Adrenal gland (tissue), 5 donors: ENCODE measurements around the gene PTGIR.

Experiments
- CTCF ChIP-seq, 6 experiments: fragments of 450-650 bp in 4 of 6; fragments of 200-600 bp in 2 of 6; sonication (generic) in 1 of 6; IDR thresholded peaks; 1 replicate in 5 of 6; 2 replicates in 1 of 6; pipeline versions ENCODE4 v1.5.1 to v1.8.0; 2016 to 2021; ENCODE audit warnings: antibody characterized with exemption in 6 of 6, mild to moderate bottlenecking in 2 of 6, moderate library complexity in 1 of 6
- POLR2A ChIP-seq, 2 donors: fragments of 450-650 bp; IDR thresholded peaks; one replicate each; pipeline ENCODE4 v1.6.1; 2017; ENCODE audit warnings: antibody characterized with exemption in 2 of 2, mild to moderate bottlenecking in 2 of 2, moderate library complexity in 1 of 2
- donor health status: DM: no; HTN: no; CAD: no.

GRCh38 chr19:46639358-46640182 lies 14.7 kb upstream of the PTGIR start:
- TF ChIP-seq CTCF (IDR thresholded peaks at IDR 0.05) (no peak), POLR2A (IDR thresholded peaks at IDR 0.05) (no peak)
